ENCODE data around the gene ZBTB21. TPM values are rescaled to one million over a fixed set of nuclear protein-coding genes. Genes with fewer than 3 reads are reported as not detected.

The ZBTB21 gene
- total RNA-seq, 1 experiment from 2014 or later = 18.1 TPM

DNA sequence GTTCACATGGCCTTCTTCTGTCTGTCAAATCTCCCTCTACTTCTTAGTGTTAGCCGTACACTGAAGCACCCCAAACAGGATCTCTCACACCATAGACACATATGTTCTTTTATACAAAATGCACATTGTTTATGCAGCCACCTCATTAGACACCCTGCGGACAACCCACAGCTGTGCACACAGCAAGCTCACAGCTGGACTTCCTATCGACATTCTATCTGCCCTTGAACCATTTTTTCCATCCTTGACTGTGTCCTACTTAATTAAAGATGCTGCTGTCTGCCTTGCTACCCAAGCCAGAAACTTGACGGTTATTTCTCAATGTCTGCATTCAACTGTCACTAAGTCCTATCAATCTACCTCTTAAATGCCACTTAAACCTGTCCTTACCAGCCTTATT is 3.2 kb upstream of the ZBTB21 start:
- Histone ChIP-seq H3K23me2 (ENCODE audit: insufficient read length, low read depth, low read length, poor library complexity, severe bottlenecking) (peaks cover 6% of the 10 kb centered on the region), H3T11ph (ENCODE audit: low read length) (no peak overlapping the region), H2BK5ac (ENCODE audit: insufficient read length, low read length) (no peak overlapping the region), H3K4me1 (ENCODE audit: insufficient read depth, low read length) (no peaks in the 10 kb centered on the region), H3K79me1 (ENCODE audit: insufficient read depth, low read depth, low read length, poor library complexity, severe bottlenecking) (no peaks in the 10 kb centered on the region), H3K4ac (ENCODE audit: low read depth, low read length) (no peak overlapping the region), H3K14ac (ENCODE audit: insufficient read depth, low read length) (no peak overlapping the region), H2BK15ac (ENCODE audit: low read depth, low read length) (no peak overlapping the region), H4K5ac (ENCODE audit: insufficient read length, low read depth, low read length) (no peak overlapping the region), H3K4me2 (ENCODE audit: insufficient read depth, insufficient read length, low read length) (no peak overlapping the region), H4K91ac (ENCODE audit: insufficient read length, low read depth, low read length) (no peak overlapping the region), H2BK12ac (ENCODE audit: insufficient read length, low read depth, low read length) (no peak overlapping the region), H3K9ac (ENCODE audit: extremely low read depth, insufficient read length, low read length) (no peak overlapping the region), H4K8ac (replicated peaks; ENCODE audit: insufficient read length, low read depth, low read length) (no peak overlapping the region), H3K18ac (ENCODE audit: insufficient read length, low read depth, low read length) (no peak overlapping the region), H2AK5ac (ENCODE audit: insufficient read length, low read length) (no peak overlapping the region), H4K20me1 (ENCODE audit: control insufficient read depth, insufficient read depth, insufficient read length) (no peaks in the 10 kb centered on the region), H2BK120ac (ENCODE audit: low read depth, low read length, poor library complexity, severe bottlenecking) (no peak overlapping the region), H3K56ac (ENCODE audit: insufficient read length, low read depth, low read length) (no peak overlapping the region), H3K27ac (ENCODE audit: insufficient read length, low read depth, low read length) (no peak overlapping the region), H3K23ac (ENCODE audit: insufficient read length, low read depth, low read length) (no peak overlapping the region), H2BK20ac (ENCODE audit: low read depth, low read length, poor library complexity, severe bottlenecking) (no peak overlapping the region), H3K27me3 (ENCODE audit: insufficient read depth, low read length) (no peaks in the 10 kb centered on the region; the same call in 1 of the 2 replicates), H3K79me2 (ENCODE audit: insufficient read depth, low read length) (no peaks in the 10 kb centered on the region), H2AFZ (ENCODE audit: low read length) (no peak overlapping the region), H3K9me3 (ENCODE audit: control insufficient read depth, low read depth, low read length) (no peaks in the 10 kb centered on the region)
- H3K27ac Mint-ChIP-seq = no peak overlapping the region
- TF ChIP-seq, protein P1, sequence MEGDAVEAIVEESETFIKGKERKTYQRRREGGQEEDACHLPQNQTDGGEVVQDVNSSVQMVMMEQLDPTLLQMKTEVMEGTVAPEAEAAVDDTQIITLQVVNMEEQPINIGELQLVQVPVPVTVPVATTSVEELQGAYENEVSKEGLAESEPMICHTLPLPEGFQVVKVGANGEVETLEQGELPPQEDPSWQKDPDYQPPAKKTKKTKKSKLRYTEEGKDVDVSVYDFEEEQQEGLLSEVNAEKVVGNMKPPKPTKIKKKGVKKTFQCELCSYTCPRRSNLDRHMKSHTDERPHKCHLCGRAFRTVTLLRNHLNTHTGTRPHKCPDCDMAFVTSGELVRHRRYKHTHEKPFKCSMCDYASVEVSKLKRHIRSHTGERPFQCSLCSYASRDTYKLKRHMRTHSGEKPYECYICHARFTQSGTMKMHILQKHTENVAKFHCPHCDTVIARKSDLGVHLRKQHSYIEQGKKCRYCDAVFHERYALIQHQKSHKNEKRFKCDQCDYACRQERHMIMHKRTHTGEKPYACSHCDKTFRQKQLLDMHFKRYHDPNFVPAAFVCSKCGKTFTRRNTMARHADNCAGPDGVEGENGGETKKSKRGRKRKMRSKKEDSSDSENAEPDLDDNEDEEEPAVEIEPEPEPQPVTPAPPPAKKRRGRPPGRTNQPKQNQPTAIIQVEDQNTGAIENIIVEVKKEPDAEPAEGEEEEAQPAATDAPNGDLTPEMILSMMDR (conservative IDR thresholded peaks at IDR 0.05) = no peak
- H3K9me3 Mint-ChIP-seq = peaks cover 3% of the 10 kb centered on the region in 2 experiments; a peak in 2 of 5 replicates
- H3K4me1 Mint-ChIP-seq = peaks cover 3 to 8% of the 10 kb centered on the region in 2 experiments; a peak in 3 of 4 replicates
- H3K27me3 Mint-ChIP-seq (ENCODE audit: low read depth) = peaks cover 40% of the 10 kb centered on the region
- no peak overlapping the region for H3K4me3 Mint-ChIP-seq
- no CpG with 5 or more reads among the region's 4 CpGs for WGBS (ENCODE audit: extremely low coverage, insufficient read length, low lambda C conversion rate)
- no peak for DNase-seq
- H3K36me3 Mint-ChIP-seq (ENCODE audit: insufficient read depth in 1 of 3, low read depth in 3 of 3) = no peaks in the 10 kb centered on the region
